Lower leg skin (tissue), 3 donors: ENCODE measurements around the gene MESD.

Source experiments
- CTCF ChIP-seq, 3 donors: fragments of 450-650 bp; IDR thresholded peaks; one replicate each; pipeline ENCODE4 v1.5.1; 2016; ENCODE audit warnings: antibody characterized with exemption in 3 of 3, mild to moderate bottlenecking in 3 of 3, moderate library complexity in 2 of 3
- POLR2A ChIP-seq, 2 donors: fragments of 450-650 bp; IDR thresholded peaks; one replicate each; pipeline ENCODE4 v1.6.1; 2016 to 2017; ENCODE audit warnings: antibody characterized with exemption in 2 of 2, mild to moderate bottlenecking in 1 of 2, moderate library complexity in 1 of 2

GRCh38 chr15:81000624-81001151 lies 11.1 kb upstream of the MESD start, which contains the start of gene TLNRD1:
- TF ChIP-seq CTCF (IDR thresholded peaks at IDR 0.05), result no peak
- TF ChIP-seq POLR2A (IDR thresholded peaks at IDR 0.05), result no peak
